Nephron progenitor cell (in vitro differentiated cells): Measurements from ENCODE around the gene ENTPD8.
A peak's percentile ranks its signal among the peaks of the same experiment; 100 is the strongest.

Experiments
- DNase-seq: peaks from one replicate; pipeline ENCODE4 v3.0.0; 2021
- H3K27ac Mint-ChIP-seq: 2 replicates; pipeline ENCODE4 v1.8.0; 2021; ENCODE audit warnings: mild to moderate bottlenecking, moderate library complexity, mixed read lengths
- H3K27me3 Mint-ChIP-seq: 2 replicates; pipeline ENCODE4 v1.8.0; 2021; ENCODE audit warnings: mild to moderate bottlenecking, low read depth, mixed read lengths; ENCODE audit not compliant: poor library complexity
- H3K36me3 Mint-ChIP-seq: 2 replicates; pipeline ENCODE4 v1.8.0; 2021; ENCODE audit warnings: low read depth, mixed read lengths
- H3K4me1 Mint-ChIP-seq: 2 replicates; pipeline ENCODE4 v1.8.0; 2021; ENCODE audit warnings: mixed read lengths
- H3K4me3 Mint-ChIP-seq: 2 replicates; pipeline ENCODE4 v1.8.0; 2021; ENCODE audit warnings: mild to moderate bottlenecking, moderate library complexity, mixed read lengths
- H3K9me3 Mint-ChIP-seq: 2 replicates; pipeline ENCODE4 v1.8.0; 2021; ENCODE audit warnings: mild to moderate bottlenecking, moderate library complexity, mixed read lengths
- TF ChIP-seq, protein P1 (sequence below): fragments of 200-600 bp; sonication (generic); IDR thresholded peaks from 2 replicates; pipeline ENCODE4 v1.5.0; 2021; ENCODE audit warnings: antibody characterized with exemption

The ENTPD8 gene

DNA sequence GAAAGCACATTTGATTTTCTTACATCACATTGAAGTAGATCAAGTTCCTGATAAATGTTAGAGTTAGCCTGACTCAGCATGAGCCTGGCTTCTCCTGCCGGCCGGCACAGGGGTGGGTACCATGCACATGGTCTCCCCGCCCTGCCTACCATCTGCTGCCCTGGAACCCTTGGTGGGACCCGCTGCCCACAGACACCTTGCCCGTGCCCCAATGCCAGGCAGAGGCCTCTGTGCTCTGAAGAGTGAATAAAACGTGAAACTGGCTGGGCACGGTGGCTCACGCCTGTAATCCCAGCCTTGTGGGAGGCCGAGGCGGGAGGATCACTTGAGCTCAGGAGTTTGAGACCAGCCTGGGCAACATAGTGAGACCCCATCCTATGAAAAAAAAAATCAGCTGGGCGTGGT lies 35.5 kb downstream of the ENTPD8 start:
- H3K4me3 Mint-ChIP-seq = peak overlapping the region; percentile 60
- H3K9me3 Mint-ChIP-seq = peaks cover 16% of the 10 kb centered on the region
- TF ChIP-seq, protein P1, sequence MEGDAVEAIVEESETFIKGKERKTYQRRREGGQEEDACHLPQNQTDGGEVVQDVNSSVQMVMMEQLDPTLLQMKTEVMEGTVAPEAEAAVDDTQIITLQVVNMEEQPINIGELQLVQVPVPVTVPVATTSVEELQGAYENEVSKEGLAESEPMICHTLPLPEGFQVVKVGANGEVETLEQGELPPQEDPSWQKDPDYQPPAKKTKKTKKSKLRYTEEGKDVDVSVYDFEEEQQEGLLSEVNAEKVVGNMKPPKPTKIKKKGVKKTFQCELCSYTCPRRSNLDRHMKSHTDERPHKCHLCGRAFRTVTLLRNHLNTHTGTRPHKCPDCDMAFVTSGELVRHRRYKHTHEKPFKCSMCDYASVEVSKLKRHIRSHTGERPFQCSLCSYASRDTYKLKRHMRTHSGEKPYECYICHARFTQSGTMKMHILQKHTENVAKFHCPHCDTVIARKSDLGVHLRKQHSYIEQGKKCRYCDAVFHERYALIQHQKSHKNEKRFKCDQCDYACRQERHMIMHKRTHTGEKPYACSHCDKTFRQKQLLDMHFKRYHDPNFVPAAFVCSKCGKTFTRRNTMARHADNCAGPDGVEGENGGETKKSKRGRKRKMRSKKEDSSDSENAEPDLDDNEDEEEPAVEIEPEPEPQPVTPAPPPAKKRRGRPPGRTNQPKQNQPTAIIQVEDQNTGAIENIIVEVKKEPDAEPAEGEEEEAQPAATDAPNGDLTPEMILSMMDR = no peak
- no peak overlapping the region for H3K27ac Mint-ChIP-seq
- peaks cover 8% of the 10 kb centered on the region for H3K27me3 Mint-ChIP-seq
- peaks cover 21% of the 10 kb centered on the region for H3K4me1 Mint-ChIP-seq
- no peak for DNase-seq
- H3K36me3 Mint-ChIP-seq = peaks cover 16% of the 10 kb centered on the region

DNA sequence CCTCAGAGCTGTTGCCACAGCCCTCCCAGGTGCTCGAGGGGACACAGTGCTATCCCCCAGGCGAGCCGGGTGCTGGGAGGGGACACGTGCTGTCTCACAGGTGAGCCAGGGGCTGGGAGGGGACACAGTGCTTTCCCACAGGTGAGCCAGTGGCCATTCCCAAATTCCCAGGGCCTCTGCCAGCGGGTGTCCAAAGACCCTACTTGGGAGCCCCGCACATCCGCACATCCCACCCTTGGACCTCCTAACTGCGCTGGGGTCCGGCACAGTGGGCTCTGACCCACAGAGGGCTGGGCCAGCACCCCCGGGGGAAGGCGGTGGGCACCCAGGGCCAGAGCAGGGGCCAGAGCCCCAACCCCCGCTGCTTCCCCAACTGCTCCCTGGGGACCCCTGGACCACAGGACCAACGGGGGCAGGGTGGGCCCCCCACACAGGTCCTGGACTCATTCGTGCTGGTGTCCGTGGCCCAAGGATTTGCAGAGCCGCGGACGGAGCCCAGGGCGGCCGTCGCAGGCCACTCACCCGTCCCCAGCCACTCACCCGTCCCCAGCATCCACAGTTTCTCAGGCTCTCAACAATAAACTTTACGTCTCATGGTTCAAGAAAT lies 36.1 kb downstream of the ENTPD8 start:
- peaks cover 25% of the 10 kb centered on the region for H3K4me1 Mint-ChIP-seq
- no peak for DNase-seq
- H3K36me3 Mint-ChIP-seq = peaks cover 20% of the 10 kb centered on the region
- TF ChIP-seq, protein P1 = no peak
- H3K4me3 Mint-ChIP-seq = no peak overlapping the region
- H3K27ac Mint-ChIP-seq = no peak overlapping the region
- peaks cover 22% of the 10 kb centered on the region for H3K9me3 Mint-ChIP-seq
- H3K27me3 Mint-ChIP-seq = peaks cover 8% of the 10 kb centered on the region

DNA sequence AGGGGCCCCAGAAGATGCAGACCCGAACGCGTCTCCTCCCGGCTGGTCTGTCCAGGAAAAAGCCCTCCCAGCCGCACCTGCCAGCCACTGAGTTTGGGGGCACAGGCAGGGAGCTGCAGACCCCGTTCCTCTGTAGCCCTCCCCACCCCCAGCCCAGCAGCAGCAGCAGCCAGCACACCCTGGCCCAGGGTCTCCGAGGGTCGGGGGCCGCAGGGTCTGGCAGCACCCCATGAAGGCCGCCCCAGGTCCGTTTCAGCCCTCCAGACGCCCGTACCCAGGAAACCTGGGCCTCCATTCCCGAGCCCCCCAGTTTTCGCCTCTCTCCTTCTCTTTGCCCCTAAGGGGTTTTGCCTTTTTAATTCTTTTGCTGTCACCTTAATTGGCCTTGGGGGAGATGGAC lies 37.9 kb downstream of the ENTPD8 start:
- no peak overlapping the region for H3K27ac Mint-ChIP-seq

DNA sequence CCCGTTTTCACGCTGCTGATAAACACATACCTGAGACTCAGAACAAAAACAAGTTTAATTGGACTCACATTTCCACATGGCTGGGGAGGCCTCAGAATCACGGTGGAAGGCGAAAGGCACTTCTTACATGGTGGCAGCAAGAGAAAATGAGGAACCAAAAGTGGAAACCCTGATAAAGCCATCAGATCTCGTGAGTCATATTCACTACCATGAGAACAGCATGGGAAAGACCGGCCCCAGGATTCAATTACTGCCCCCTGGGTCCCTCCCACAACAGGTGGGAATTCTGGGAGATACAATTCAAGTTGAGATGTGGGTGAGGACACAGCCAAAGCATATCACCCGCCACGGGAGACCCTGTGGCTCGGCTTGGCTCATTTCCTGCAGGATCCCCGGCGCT lies 38.4 kb downstream of the ENTPD8 start:
- Mint-ChIP-seq H3K4me3 (no peak overlapping the region), H3K4me1 (peaks cover 24% of the 10 kb centered on the region), H3K27ac (no peak overlapping the region), H3K27me3 (peaks cover 8% of the 10 kb centered on the region), H3K36me3 (peaks cover 37% of the 10 kb centered on the region), H3K9me3 (peaks cover 42% of the 10 kb centered on the region)
- TF ChIP-seq, protein P1 = no peak
- DNase-seq = no peak

More for the DNA sequence above, 37.9 kb downstream of the ENTPD8 start:
- H3K9me3 Mint-ChIP-seq = peaks cover 37% of the 10 kb centered on the region
- DNase-seq = no peak
- peaks cover 32% of the 10 kb centered on the region for H3K36me3 Mint-ChIP-seq
- no peak overlapping the region for H3K4me3 Mint-ChIP-seq
- TF ChIP-seq, protein P1 = no peak
- peaks cover 8% of the 10 kb centered on the region for H3K27me3 Mint-ChIP-seq
- peaks cover 28% of the 10 kb centered on the region for H3K4me1 Mint-ChIP-seq

DNA sequence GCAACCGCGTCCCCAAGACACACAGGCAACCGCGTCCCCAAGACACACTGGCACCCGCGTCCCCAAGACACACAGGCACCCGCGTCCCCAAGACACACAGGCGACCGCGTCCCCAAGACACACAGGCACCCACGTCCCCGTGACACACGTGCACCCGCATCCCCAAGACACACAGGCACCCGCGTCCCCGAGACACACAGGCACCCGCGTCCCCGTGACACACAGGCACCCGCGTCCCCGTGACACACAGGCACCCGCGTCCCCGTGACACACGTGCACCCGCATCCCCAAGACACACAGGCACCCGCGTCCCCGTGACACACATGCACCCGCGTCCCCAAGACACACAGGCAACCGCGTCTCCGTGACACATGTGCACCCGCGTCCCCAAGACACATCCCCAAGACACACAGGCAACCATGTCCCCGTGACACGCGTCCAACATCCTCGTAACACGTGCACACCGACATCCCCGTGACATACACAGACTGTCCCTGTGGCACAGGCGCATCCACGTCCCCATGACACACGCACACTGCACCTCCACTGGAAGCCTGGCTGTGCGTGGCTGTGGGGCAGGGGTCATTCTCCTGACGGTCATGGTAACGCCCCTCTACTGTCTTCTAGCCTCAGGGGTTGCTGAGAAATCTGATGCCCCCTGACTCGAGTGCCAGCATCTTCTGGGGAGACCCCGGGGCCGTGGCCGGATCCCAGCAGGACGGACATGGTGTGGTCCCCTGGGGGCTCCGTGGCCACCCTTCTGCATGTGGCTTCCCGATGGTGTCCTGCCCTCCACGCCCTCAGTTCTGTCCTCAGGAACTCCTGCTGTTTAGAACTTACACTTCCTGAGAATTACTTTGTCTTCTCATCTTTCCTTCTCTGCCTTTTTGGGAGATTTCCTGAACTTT lies 42.3 kb downstream of the ENTPD8 start:
- peaks cover 50% of the 10 kb centered on the region for H3K9me3 Mint-ChIP-seq
- H3K4me3 Mint-ChIP-seq = no peak overlapping the region
- H3K27ac Mint-ChIP-seq = peak overlapping the region; percentile 44
- TF ChIP-seq, protein P1 = no peak
- H3K27me3 Mint-ChIP-seq = no peaks in the 10 kb centered on the region
- peaks cover 46% of the 10 kb centered on the region for H3K36me3 Mint-ChIP-seq
- no peak for DNase-seq
- peaks cover 20% of the 10 kb centered on the region for H3K4me1 Mint-ChIP-seq
